Central memory CD4-positive, alpha-beta T cell (primary cell): ENCODE data around the gene HPSE2.

Experiments
- DNase-seq: peaks from one replicate; pipeline ENCODE4 v3.0.0; 2022

Gene HPSE2

DNA sequence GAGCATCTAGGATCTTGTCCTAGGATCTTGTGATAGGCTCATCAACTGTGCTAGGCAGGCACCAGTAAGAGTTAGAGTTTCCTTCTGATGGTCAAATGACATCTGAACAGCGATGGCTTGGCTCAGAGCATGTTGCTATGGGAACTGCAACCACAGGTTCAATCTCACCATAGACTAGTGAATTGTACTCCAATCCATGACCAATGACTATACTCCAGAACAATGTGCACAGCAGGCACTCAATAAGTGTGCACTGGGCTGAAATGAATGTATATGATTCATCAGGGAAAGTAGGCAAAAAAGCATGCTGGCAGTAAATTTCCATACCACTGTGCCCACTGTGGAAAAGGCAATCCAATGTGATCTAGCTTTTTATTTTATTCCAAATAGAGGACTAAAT, 625.4 kb downstream of the HPSE2 start:
- no peak for DNase-seq

DNA sequence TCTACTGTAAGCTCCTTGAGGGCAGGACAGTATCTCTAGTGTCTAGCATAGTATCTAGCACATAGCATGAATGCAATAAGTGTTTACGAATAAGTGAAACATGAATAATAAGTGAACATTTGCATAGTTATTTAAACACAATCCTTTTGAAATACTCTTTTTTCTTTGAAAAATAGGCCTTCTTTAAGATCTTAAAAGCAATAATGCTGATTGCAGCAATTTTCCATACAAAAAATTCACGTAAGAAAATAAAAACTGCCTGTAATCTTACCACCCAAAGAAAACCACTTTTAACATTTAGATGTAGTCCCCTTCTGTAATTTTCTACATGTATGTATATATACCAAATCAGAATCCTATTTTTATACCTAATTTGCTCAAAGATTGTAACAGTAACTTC, 626.4 kb downstream of the HPSE2 start:
- DNase-seq, result no peak

DNA sequence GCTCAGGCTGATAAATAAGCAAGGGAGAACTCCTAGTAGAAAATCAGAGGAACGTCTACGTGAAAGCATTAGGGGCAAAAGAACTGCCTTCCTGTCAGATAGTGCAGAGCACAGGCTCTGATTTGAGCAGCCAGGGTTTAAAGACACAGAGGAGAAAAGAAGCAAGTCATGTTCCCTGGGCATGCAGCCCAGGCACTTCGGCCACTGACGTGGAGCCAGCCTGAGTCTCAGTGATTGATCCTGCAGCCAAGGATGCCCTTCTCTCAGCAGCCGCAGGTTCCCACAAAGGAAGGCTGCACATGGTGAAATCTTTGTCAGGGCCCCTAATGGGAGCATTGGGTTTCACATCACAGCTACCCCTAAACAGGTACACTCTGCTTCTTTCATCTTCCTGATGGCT, 627.2 kb downstream of the HPSE2 start:
- no peak for DNase-seq

DNA sequence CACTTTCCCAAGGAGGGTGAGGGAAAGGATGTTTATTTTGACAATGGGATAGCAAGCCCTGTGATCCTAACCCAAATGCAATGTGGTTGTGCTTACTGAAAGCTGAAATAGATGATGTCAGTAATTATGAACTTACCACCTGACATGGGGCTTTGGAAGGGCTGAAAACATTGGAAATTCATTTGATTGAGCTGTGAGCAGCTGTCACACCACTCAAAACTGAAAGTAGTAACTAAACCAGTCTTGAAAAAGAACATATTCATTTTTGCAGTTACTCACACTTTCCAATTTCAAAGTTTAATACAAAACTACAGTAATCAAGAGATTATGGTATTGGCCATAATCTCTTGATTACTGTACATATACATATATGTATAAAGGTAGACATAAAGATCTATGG, 633.4 kb downstream of the HPSE2 start:
- DNase-seq, result no peak

DNA sequence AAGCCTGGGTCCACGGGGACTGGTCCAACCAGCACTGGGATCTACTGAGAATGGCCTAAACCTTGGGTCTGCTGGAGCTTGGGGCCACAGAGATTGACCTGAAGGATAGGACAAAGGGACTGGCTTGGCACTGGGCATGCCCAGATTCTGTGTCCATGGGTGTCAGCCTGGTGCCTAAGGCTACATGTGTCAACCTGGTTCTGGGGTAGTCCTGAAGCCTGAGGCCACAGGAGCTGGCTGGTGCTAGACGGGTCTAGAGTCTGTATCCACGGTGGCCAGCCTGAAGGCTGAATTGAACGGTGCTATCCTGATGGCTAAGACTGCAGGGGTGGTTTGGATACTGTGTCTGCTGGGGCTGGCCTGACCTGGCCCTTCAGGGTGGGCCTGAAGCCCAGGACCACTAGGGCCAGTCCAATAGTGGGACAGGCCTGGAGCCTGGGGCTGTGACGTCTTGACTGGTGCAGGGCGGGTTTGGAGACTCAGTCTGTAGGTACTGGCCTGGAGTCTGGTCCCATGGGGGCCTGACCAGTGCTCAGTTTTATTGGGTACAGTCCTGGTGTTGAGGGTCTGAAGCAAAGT, 636.5 kb downstream of the HPSE2 start:
- DNase-seq, result no peak

DNA sequence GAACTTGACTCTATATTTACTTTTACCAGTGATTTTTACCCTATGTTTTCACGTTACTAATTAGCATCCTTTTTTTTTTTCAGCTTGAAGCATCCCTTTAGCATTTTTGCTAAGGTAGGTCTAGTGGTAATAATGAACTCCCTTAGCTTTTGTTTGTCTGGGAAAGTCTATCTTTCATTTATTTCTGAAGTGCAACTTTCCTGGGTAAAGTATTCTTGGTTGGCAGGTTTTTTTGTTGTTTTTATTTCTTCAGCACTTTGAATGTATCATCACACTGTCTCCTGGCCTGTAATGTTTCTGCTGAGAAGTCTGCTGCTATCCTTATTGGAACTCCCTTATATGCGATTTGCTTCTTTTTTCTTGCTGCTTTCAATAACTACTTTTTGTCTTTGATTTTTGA, 639.2 kb downstream of the HPSE2 start:
- no peak for DNase-seq

DNA sequence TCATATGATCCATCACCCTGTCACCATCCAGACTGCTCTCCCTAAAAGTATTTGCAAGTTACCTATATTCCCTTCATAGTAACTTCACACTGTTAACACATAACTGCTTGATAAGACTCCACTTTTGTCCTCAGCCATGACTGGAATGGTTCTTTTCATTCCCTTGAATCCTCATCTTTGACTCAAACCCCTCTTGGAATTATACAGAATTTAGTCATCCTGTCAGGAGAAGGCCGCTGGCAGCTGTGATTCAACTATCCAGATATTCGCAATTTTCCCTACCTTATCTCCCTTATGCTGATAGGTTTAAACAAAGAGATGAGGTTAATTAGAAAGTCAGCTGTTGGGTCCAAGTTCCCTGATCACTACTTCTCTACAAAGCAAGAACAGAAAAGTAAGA, 646.0 kb downstream of the HPSE2 start:
- DNase-seq, result no peak

DNA sequence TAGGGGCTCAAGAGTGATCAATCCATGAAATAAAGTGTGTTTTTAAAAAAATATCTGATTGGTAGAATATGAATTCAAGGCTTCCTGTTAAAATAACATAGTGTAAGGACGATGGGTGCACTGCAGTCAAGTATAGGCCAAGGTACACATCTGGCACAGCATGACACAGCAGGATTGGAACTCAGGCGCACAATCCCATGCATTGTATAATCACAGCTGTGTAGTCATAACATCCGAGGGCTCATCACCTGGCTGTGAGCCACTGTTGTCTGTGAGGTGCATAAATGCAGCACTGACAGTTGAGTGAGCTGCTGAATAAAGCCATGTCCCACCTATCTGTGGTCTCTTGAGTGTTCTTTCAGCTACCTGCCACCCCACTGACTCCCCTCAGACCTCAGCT, 646.6 kb downstream of the HPSE2 start:
- no peak for DNase-seq

DNA sequence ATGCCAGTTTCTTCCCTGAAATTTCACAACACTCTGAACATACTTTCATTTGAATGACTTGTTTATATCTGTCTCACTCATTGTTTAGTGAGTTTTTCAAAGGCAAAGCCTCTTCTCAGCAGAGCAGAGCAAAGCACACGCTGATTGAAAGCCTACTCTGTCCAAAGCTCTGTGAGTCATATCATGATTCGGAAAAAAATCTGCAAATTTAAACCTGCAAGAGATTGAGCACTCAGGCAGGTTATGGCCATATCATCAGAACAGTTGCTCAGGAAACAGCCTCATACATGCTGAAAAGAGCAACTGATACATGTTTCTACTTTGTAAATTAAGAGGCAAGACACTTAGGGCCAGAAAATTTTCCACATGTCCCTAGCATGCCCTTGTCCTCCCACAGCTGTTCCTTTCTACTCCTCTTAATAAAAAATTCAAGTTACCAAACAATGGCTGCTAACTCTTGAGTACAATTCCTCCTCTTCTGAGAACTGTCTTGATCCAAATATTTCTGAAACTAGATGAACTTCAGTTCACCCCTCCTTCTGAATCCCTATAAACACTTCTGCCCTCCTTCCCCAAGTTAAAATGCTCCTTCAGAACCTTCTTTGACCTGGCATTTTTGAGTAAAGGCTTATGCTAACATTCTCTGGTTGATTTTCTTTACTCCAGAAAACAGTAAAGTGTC, 648.4 kb downstream of the HPSE2 start:
- DNase-seq, result no peak

DNA sequence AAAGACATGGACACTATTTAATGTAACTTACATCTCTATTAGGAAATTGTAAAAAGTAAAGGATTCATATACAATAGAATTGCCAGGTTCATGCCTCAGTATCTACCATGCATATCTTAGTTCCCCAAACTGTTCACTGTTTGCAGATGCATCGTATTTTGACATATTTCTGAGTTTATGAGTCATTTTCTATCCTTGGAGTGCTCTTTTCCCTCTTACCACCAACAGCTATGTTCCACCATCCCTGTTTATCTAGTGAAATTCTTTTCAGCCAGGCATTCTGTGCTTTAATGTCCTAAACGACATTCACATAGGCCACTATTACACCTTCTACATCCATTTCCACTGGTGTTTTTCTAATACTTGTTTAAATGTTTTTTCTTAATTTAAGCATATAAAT, 649.6 kb downstream of the HPSE2 start:
- DNase-seq, result no peak

DNA sequence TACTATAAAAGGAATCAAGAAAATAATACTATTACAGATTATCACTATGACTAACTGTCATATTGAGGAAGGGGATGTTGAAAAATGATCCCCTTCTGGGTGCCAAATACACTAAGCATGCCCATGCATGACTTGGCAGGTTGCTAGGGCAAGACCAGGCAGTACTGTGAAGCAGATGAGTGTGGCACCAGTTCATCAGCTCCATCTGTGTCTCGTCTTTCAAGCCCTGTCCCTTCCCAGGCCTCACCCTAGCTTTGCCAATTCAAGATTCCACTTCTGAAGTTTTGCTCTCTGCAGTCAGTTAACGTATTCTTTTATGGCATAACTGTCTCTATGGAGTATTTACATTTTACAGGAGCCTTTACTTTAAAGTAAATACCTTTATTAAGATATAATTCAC, 653.3 kb downstream of the HPSE2 start:
- no peak for DNase-seq

DNA sequence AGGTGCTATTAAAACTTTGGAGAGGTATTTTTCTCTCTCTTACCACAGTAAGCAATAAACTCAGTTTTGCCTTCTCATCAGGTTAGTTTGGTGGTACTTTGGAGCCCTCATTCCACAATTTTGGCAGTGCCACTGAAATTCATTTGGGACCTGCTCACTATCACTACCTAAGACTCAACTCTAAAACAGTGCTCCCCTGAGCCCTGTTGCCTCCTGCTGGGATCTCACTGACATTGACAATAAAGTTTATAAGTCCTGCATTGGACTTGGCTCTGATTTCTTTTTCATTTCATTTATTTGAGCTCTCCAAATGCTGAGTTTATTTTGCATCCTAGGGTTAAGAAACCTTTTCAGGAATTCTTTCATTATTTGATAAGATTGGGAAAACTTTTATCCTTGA, 658.1 kb downstream of the HPSE2 start:
- no peak for DNase-seq

DNA sequence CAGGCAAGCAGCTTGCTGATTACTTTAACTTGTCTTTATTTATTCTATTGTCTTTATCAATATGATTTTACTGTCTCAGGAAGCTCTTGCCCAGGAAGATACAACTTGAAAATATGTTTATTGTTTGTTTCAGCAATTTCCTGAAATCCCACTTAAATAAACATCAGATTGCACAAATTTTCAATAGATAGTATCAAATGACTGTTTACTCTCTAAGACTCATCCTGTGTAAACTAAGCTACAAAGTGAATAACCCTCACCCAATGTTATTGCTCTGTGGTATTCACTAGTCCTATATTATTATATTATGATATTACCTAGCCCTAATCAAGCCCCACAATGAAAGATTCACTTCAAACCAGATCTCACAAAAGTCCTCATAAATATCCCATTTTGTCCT, 658.5 kb downstream of the HPSE2 start:
- no peak for DNase-seq

DNA sequence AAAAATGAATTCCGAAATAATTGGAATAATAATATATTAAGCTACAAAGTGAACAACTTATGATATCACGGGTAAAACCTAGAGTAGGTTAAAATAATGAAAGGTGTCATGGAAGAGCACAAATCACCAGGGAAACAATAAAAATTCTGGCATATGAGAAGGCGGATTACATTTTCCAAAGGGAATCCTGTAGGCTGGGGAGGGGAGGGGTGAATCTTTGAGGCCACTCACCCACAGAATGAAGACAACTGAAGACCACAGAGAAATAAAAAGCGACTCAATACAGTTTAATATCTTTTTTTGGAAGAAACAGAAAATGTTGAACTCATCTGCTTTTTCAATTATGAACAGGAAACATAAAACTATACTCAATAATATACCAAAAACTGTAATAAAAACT, 659.6 kb downstream of the HPSE2 start:
- DNase-seq, result no peak

DNA sequence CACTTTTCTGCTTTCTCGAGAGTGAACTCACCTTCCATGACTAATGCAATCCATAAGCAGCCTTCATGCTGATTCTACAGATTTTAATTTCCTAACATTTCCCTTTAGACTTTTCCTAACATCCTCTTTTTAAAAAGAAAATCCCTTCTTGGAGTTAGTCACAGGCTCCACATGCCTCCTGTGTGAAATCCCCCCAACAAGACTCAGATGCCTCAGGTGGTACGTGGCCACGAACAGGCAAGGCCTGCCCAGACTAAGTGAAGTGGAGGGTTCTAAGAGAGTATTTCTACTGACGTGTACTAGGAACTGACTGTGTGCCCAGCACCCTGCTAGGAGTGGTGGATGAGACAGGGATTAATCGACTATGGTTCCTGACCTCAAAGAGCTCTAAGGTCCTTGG, 663.1 kb downstream of the HPSE2 start:
- no peak for DNase-seq

DNA sequence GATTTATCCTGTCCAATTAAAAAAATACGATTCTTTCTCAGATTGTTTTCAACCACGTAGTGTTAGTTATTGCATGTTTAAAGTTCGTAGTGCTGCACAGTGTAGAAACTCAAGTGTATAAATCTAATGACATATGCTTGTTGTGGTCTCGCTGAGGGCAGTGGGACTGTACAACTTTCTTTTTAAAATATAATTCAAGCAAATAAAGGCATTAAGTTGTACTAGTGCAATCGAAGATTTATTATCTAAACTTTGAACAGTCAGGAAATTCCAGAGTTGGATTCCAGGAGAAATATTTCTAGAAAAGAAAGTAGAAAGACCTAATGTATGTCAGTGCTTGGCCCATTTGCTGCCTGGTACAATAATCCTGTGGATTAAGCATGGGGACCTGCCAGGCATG, 664.8 kb downstream of the HPSE2 start:
- no peak for DNase-seq

DNA sequence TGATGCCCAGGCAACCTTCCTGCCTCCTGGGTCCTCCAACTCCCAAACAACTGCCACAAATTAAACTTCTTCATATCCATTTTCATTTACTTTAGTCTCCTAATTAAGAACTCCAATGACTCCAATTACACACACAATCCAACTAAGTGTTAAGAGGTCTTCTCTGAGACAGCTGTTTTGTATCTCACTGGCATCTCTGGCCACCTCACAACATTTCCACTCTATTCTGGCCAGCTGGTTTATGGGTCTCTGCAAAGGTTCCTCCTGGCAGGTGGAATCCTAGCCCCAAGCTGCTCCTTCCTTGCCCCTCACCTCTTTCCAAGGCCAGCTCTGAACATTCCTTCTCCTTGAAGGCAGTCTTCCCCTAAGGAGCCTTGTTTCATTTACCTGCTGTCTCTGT, 665.8 kb downstream of the HPSE2 start:
- no peak for DNase-seq

DNA sequence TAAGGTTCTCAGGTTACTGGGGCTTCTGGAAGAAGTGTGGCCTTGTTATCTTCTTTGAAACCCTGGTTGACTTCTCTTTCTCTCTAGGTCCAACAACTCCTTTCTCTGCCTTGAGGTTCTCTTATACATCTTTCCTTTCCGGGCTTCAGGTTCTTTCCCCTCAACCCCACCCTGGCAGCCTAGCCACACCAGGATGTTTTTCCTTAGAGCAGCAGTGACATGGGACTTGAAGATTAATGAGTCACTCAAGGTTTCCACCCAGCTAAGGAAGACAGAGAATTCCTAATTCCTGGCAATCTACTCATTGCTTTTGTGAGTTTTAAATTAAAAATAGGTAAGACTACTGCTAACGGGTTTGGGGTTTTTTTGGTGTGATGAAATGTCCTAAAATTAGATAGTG, 667.1 kb downstream of the HPSE2 start:
- DNase-seq, result no peak

DNA sequence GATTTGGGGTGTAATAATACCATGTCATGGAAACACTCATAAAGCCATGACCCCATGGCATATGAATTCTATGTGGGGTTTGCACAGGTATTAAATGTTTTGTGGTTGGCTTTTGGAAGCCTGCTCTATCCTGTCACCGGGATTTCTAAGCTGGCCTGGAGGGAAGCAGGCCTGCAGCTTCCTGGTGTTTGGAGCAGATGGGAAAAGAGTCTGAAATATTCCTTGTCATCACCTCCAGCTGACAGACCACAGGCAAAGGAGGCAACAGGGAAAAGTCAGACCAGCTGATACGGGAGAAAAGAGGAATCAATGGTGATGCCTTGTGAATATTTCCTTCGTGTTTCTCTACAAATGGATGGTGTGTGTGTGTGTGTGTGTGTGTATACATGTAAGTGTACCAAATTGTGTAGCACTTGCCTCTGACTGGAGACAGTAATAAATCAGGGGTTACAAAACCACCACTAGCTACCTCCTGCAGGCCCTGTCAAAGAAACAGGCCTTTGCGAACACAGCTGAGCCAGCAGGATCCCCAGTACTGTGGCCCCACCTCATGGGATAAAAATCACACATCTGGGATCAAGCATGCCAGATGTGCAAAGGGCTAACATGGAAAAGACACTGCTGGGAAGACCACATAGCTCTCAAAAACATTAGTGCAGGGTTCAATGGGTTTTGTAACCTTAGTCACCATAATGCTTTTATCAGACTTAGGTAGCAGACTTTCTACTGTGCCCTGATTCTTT, 668.1 kb downstream of the HPSE2 start:
- DNase-seq, result no peak

DNA sequence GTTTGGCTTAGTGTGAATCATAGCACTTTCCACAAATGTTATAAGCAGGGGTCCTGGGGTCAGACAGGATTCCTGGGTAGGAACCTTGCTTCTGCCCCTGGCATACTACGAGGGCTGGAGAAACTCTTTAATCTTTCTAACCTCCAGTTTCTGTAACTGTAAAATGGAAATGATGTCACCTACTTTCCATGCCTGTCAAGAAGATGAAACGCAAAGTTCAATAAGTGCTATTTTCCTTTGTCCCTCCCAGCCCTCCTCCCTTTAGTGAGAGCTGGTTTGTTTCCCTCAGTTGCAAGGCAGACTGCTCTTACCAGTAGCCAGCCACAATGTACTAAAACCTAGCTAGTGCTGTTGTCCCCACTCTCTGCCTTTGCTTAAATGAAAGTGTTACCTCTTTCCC, 671.8 kb downstream of the HPSE2 start:
- no peak for DNase-seq

DNA sequence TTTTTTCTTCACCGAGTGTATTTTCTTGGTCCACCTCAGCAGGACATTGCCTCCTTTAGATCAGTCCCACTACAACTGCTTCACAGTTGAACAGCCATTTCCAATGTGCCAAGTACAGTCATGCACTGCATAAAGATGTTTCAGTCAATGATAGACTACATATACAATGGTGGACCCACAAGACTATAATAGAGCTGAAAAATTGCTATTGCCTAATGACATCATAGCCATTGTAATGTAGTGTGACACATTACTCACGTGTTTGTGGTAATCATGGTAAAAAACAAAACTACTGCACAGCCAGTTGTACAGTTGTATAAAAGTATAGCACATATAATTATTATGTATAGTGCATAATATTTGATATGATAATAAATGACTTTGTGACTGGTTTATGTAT, 675.1 kb downstream of the HPSE2 start:
- DNase-seq, result no peak

DNA sequence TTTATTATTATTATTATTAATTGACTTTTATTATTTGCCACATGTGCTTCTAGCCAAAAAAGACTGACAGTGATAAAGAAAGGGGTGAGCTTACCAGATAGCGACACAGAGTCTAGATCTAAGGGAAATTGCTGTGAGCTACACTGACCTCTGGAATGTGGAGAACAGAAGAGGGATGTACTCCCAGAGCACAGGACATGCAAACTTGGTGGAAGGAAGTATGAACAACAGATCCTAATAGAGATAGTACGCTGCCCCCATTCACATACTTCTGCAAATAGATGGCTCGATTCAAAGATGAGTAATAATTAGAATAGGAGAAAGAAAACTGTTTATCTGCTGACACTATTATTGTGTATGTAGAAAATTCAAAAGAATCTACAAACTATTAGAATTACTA, 679.6 kb downstream of the HPSE2 start:
- DNase-seq, result no peak

DNA sequence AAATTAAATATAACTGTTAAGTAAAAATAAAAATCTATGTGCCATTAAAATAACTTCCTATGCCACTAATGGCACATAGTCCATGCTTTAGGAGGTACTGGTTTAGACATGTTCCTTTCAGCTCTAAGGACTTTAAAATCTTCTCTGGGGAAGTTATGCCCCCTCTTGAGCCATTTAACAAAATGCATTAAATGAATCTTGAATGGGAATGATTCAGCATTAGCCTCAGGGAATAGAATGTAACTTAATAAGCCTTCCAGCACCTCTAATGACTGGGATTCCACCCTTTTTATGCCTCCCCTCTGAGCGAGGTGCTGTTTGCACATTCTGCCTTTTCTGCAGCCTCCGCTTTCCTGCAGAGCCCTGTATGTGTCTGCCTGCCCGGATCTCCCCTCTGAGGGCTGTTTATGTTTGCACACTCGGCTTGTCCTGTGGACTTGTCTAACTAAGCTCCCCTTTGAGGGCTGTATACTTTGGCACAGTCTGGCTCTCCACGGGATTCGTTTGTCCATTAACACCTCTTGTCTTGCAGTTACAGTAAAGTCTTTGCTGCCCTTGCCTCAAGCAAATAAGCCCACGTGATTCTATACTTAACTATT, 680.5 kb downstream of the HPSE2 start:
- no peak for DNase-seq

DNA sequence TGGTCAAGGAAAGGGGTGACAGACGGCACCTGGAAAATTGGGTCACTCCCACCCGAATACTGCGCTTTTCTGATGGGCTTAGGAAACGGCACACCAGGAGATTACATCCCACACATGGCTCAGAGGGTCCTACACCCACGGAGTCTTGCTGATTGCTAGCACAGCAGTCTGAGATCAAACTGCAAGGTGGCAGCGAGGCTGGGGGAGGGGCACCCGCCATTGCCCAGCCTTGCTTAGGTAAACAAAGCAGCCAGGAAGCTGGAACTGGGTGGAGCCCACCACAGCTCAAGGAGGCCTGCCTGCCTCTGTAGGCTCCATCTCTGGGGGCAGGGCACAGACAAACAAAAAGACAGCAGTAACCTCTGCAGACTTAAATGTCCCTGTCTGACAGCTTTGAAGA, 694.1 kb downstream of the HPSE2 start:
- peak; percentile 19 for DNase-seq
